Activated naive CD4-positive, alpha-beta T cell treated with anti-CD3 and anti-CD28 coated beads, Interleukin-2, amount 10 ng/mL, durations not matched to agents 7 days and 5 days (primary cell): ENCODE measurements around the gene MT1G.

Source experiments
- CTCF ChIA-PET: fragments of 350-600 bp; sonication (Branson Sonifier 250); formaldehyde crosslinking; loops from one replicate; lab custom pipeline; 2021; ENCODE audit warnings: antibody characterized with exemption; lab: Charles Lee
- DNase-seq: peaks from one replicate; pipeline ENCODE4 v3.0.0-alpha.2; 2020
- H3K27ac Mint-ChIP-seq: one replicate; pipeline ENCODE4 v1.8.0; 2021; ENCODE audit warnings: mild to moderate bottlenecking, moderate library complexity, mixed read lengths
- H3K27me3 Mint-ChIP-seq: one replicate; pipeline ENCODE4 v1.8.0; 2021; ENCODE audit warnings: mild to moderate bottlenecking, mixed read lengths
- H3K36me3 Mint-ChIP-seq: one replicate; pipeline ENCODE4 v1.8.0; 2021; ENCODE audit warnings: mixed read lengths
- H3K4me1 Mint-ChIP-seq: one replicate; pipeline ENCODE4 v1.8.0; 2021; ENCODE audit warnings: mixed read lengths
- H3K4me3 Mint-ChIP-seq: one replicate; pipeline ENCODE4 v1.8.0; 2021; ENCODE audit warnings: mild to moderate bottlenecking, moderate library complexity, mixed read lengths
- H3K9me3 Mint-ChIP-seq: one replicate; pipeline ENCODE4 v1.8.0; 2021; ENCODE audit warnings: mixed read lengths

Gene MT1G

DNA sequence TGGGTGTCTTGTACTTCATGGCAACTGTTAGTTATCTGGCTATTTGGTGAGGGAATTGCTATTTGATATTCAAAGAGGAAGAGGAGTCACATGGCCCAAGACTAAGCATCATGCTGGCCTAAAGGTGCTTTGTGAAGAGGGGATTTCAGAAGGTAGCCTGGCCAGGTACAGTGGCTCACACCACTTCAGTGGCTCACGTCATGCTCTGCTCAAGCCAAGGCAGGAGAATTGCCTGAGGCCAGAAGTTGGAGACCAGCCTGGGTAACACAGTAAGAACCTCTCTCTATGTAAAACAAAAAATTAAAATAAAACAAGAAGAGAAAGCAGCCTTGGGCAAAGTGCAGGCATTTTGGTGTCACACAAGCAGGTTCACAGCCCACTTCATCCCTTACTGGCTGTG lies 22.6 kb downstream of the MT1G start:
- Mint-ChIP-seq H3K4me1 (peaks cover 25% of the 10 kb centered on the region), H3K9me3 (no peaks in the 10 kb centered on the region), H3K4me3 (no peak overlapping the region), H3K27ac (no peak overlapping the region), H3K27me3 (peaks cover 87% of the 10 kb centered on the region), H3K36me3 (no peaks in the 10 kb centered on the region)
- DNase-seq = no peak
- CTCF ChIA-PET = interaction anchor here (1.8 kb wide), 1 partner anchor 19 kb away, joined by 4 read pairs; the partner anchor contains the start of gene MT1E

DNA sequence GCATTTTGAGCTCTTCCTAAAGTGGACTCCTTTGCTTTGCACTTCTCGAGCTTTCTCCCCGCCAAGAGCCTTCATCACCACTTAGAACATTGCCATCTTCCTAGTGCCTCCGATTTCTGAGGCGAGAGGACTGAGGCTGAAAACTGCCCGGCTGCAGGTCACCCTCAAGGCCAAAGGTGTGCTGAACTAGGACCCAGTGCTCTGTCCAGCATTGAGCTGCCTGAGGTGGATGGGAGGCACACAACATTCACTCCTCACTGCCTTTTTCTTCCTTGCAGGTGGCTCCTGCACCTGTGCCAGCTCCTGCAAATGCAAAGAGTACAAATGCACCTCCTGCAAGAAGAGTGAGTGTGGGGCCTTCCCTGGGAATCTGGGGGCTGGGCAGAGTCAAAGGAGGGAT lies 24.0 kb downstream of the MT1G start:
- H3K9me3 Mint-ChIP-seq = no peaks in the 10 kb centered on the region
- H3K36me3 Mint-ChIP-seq = no peaks in the 10 kb centered on the region
- peaks cover 91% of the 10 kb centered on the region for H3K27me3 Mint-ChIP-seq
- H3K4me1 Mint-ChIP-seq = peaks cover 25% of the 10 kb centered on the region
- no peak for DNase-seq
- CTCF ChIA-PET = interaction anchor here (0.7 to 3.7 kb wide), 20 partner anchors 9 to 143 kb away, joined by 3 to 15 read pairs (median 4); partner anchors contain the start of genes MT1E and MT2A
- peak overlapping the region; percentile 64 for H3K4me3 Mint-ChIP-seq
- H3K27ac Mint-ChIP-seq = no peak overlapping the region

GRCh38 chr16:56643080-56643778 lies 24.6 kb downstream of the MT1G start:
- H3K9me3 Mint-ChIP-seq = no peaks in the 10 kb centered on the region
- no peak overlapping the region for H3K27ac Mint-ChIP-seq
- peaks cover 91% of the 10 kb centered on the region for H3K27me3 Mint-ChIP-seq
- peaks cover 28% of the 10 kb centered on the region for H3K4me1 Mint-ChIP-seq
- peak overlapping the region; percentile 64 for H3K4me3 Mint-ChIP-seq
- peak; percentile 88 for DNase-seq
- H3K36me3 Mint-ChIP-seq = no peaks in the 10 kb centered on the region
- CTCF ChIA-PET = interaction anchor here (0.7 to 3.7 kb wide), 20 partner anchors 9 to 143 kb away, joined by 3 to 15 read pairs (median 4); partner anchors contain the start of genes MT1E and MT2A

DNA sequence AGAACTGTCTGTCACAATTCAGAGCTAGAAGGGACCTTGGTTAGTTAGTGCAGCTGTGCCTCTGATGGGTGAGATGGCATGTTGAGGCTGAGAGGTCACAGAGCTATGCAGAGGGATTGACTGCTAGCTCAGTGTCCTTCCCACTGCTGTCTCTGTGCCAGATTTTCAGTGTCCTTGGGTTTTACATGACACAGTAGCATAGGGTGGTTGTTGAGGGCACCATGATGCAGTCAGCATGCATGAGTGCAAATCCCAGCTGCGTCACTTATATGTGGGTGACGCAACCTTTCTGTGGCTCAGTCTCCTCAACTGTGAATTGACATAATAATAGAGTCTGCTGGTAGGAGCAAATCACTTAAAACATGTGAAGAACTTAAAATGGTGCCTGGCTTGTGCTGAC lies 26.7 kb downstream of the MT1G start:
- peaks cover 94% of the 10 kb centered on the region for H3K27me3 Mint-ChIP-seq
- no peak overlapping the region for H3K4me3 Mint-ChIP-seq
- H3K27ac Mint-ChIP-seq = no peak overlapping the region
- no peaks in the 10 kb centered on the region for H3K36me3 Mint-ChIP-seq
- no peaks in the 10 kb centered on the region for H3K9me3 Mint-ChIP-seq
- no peak for DNase-seq
- H3K4me1 Mint-ChIP-seq = peaks cover 43% of the 10 kb centered on the region
- CTCF ChIA-PET = interaction anchor here (1.1 to 3.7 kb wide), 4 partner anchors 10 to 64 kb away, joined by 4 to 15 read pairs (median 9); no protein-coding TSS in a partner anchor

- Mint-ChIP-seq H3K9me3 (no peaks in the 10 kb centered on the region), H3K4me3 (no peak overlapping the region), H3K36me3 (no peaks in the 10 kb centered on the region), H3K27me3 (peaks cover 95% of the 10 kb centered on the region), H3K27ac (no peak overlapping the region), H3K4me1 (peaks cover 51% of the 10 kb centered on the region)
- CTCF ChIA-PET = interaction anchor here (1.0 kb wide), 1 partner anchor 62 kb away, joined by 3 read pairs; no protein-coding TSS in a partner anchor
- DNase-seq = no peak
Measured at GRCh38 chr16:56640076-56640475, 27.8 kb downstream of the MT1G start.

DNA sequence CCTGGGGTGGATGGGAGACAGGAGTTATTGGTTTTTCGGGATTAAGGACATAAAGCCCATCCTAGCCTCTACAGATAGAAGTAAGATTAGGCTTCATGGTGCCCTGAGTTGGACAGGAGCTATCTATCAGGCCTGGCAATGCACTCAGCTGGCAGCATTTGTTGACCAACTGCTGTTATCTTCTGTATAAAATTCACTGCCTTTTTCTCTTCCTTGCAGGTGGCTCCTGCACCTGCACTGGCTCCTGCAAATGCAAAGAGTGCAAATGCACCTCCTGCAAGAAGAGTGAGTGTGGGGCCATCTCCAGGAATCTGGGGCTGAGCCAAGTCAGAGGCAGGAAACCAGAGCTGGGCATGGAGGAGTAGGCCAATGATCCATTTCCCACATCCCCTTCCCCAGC lies 28.8 kb downstream of the MT1G start:
- CTCF ChIA-PET = interaction anchor here (1.0 to 1.6 kb wide), 2 partner anchors 38 to 64 kb away, joined by 3 to 4 read pairs; no protein-coding TSS in a partner anchor
- H3K9me3 Mint-ChIP-seq = no peaks in the 10 kb centered on the region
- no peaks in the 10 kb centered on the region for H3K36me3 Mint-ChIP-seq
- no peak overlapping the region for H3K4me3 Mint-ChIP-seq
- peaks cover 49% of the 10 kb centered on the region for H3K4me1 Mint-ChIP-seq
- peaks cover 95% of the 10 kb centered on the region for H3K27me3 Mint-ChIP-seq
- no peak overlapping the region for H3K27ac Mint-ChIP-seq
- no peak for DNase-seq

DNA sequence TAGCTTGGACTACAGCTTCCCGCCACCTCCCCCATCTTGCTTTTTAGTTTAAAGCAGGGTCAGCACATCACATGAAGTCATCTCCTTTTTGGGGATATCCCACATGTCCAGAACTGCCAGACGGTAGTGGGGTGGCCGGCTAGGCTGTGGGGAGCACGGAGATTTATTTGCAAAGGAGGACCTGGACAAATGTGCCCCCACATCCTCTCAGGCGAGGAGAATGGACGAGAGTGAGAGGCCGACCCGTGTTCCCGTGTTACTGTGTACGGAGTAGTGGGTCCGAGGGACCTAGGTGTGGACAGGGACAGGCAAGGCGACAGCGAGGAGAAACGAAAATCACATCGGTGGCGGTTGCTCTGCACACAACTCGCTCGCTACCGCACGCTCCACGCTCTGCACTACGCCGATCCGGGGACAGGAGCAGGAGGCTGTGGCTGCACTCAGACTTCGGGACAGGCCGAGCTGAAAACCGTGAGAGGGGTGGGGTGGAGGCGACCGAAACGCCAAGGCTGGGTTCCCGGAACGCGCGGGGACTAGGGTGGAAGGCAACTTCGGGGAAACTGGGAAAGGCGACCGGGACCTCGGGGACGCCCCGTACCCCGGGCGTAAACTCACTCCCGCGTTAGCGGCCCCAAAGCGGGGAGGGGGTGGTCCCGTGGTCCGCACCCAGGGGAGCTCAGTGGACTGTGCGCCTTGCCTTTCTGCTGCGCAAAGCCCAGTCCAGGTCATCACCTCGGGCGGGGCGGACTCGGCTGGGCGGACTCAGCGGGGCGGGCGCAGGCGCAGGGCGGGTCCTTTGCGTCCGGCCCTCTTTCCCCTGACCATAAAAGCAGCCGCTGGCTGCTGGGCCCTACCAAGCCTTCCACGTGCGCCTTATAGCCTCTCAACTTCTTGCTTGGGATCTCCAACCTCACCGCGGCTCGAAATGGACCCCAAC lies 29.8 kb downstream of the MT1G start, which contains the start of gene MT1A:
MT1A (plus strand) TSS at position 853 of the 937 bp plus-strand sequence; CDS start at position 926, 73 bp downstream.
- Mint-ChIP-seq H3K27ac (no peak within 1 kb of the TSS), H3K4me3 (peak within 1 kb of the TSS; percentile 24)
- CTCF ChIA-PET = interaction anchor here (1.6 kb wide), 1 partner anchor 37 kb away, joined by 4 read pairs; no protein-coding TSS in a partner anchor

DNA sequence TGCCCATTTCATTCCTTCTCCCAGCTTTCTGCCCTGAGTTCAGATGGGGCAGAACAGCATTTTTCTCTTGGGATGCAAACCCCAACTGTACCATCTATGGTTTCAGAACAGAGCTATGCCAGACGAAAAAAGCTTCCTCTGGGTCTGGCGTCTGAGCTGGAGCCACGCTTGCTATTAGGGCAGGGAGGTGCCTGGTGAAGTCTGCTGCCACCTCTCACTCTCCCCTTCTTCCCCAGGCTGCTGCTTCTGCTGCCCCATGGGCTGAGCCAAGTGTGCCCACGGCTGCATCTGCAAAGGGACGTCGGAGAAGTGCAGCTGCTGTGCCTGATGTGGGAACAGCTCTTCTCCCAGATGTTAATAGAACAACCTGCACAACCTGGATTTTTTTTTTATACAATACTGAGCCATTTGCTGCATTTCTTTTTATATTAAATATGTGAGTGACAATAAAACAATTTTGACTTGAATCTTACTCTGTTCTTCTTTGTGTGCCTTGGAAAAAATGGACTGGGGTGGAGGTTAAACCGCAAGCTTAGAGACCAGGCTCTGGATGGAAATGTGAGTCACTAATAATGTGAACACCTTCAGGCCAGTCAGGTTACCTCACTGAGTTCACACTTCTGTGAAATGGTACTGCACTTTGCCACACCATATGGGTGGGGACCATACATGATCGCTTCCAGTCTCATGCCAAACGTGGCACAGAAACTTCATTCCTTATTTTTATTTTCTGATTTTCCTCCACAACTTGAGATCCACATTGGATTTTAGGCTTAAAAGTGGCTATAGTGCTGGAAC lies 31.1 kb downstream of the MT1G start:
- no peaks in the 10 kb centered on the region for H3K9me3 Mint-ChIP-seq
- peak overlapping the region; percentile 7 for H3K27ac Mint-ChIP-seq
- CTCF ChIA-PET = no interaction called here
- H3K4me3 Mint-ChIP-seq = no peak overlapping the region
- H3K36me3 Mint-ChIP-seq = no peaks in the 10 kb centered on the region
- peaks cover 95% of the 10 kb centered on the region for H3K27me3 Mint-ChIP-seq
- DNase-seq = no peak
- H3K4me1 Mint-ChIP-seq = peaks cover 38% of the 10 kb centered on the region

More for the DNA sequence above, 29.8 kb downstream of the MT1G start, which contains the start of gene MT1A:
- peaks cover 95% of the 10 kb centered on the region for H3K27me3 Mint-ChIP-seq
- no peaks in the 10 kb centered on the region for H3K36me3 Mint-ChIP-seq
- peaks cover 40% of the 10 kb centered on the region for H3K4me1 Mint-ChIP-seq
- DNase-seq = peak; percentile 38
- no peaks in the 10 kb centered on the region for H3K9me3 Mint-ChIP-seq

GRCh38 chr16:56635441-56635967 lies 32.4 kb downstream of the MT1G start:
- peak overlapping the region; percentile 40 for H3K4me3 Mint-ChIP-seq
- H3K36me3 Mint-ChIP-seq = no peaks in the 10 kb centered on the region
- H3K27ac Mint-ChIP-seq = no peak overlapping the region
- peaks cover 41% of the 10 kb centered on the region for H3K4me1 Mint-ChIP-seq
- no peaks in the 10 kb centered on the region for H3K9me3 Mint-ChIP-seq
- DNase-seq = peak; percentile 35
- peaks cover 100% of the 10 kb centered on the region for H3K27me3 Mint-ChIP-seq
- CTCF ChIA-PET = no interaction called here

DNA sequence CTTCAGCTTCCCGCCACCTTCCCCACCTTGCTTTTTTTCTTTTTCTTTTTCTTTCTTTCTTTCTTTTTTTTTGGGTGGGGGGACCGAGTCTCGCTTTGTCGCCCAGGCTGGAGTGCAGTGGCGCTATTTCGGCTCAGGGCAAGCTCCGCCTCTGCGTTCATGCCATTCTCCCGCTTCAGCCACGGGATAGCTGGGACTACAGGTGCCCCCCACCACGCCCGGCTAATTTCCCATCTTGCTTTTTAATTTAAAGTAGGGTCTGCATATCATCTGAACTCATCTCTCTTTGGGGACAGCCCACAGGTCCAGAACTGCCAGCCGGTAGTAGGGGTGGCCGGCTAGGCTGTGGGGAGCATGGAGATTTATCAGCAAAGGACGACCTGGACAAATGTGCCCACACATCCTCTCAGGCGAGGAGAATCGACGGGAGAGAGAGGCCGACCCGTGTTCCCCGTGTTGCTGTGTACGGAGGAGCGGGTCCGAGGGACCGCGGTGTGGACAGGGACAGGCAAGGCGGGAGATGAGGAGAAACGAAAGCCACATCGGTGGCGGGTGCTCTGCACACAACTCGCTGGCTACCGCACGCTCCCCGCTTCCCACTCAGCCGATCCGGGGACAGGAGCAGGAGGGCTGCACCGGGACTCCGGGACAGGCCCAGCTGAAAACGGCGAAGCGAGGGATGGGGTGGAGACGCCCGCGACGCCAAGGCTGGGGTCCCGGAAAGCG lies 33.0 kb downstream of the MT1G start:
- H3K36me3 Mint-ChIP-seq = no peaks in the 10 kb centered on the region
- no peaks in the 10 kb centered on the region for H3K9me3 Mint-ChIP-seq
- H3K27ac Mint-ChIP-seq = peak overlapping the region; percentile 45
- H3K4me3 Mint-ChIP-seq = peak overlapping the region; percentile 49
- CTCF ChIA-PET = no interaction called here
- H3K27me3 Mint-ChIP-seq = peaks cover 100% of the 10 kb centered on the region
- no peak for DNase-seq
- peaks cover 41% of the 10 kb centered on the region for H3K4me1 Mint-ChIP-seq

DNA sequence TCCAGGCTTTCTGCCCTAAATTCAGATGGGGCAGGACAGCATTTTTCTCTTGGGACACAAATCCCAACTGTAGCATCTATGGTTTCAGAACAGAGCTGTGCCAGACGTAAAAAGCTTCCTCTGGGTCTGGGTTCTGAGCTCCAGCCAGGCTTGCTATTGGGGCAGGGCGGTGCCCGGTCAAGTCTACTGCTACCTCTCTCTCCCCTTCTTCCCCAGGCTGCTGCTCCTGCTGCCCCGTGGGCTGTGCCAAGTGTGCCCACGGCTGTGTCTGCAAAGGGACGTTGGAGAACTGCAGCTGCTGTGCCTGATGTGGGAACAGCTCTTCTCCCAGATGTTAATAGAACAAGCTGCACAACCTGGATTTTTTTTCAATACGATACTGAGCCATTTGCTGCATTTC lies 34.3 kb downstream of the MT1G start:
- DNase-seq = no peak
- H3K27ac Mint-ChIP-seq = no peak overlapping the region
- H3K4me3 Mint-ChIP-seq = no peak overlapping the region
- peaks cover 39% of the 10 kb centered on the region for H3K4me1 Mint-ChIP-seq
- no peaks in the 10 kb centered on the region for H3K9me3 Mint-ChIP-seq
- CTCF ChIA-PET = no interaction called here
- no peaks in the 10 kb centered on the region for H3K36me3 Mint-ChIP-seq
- peaks cover 100% of the 10 kb centered on the region for H3K27me3 Mint-ChIP-seq

DNA sequence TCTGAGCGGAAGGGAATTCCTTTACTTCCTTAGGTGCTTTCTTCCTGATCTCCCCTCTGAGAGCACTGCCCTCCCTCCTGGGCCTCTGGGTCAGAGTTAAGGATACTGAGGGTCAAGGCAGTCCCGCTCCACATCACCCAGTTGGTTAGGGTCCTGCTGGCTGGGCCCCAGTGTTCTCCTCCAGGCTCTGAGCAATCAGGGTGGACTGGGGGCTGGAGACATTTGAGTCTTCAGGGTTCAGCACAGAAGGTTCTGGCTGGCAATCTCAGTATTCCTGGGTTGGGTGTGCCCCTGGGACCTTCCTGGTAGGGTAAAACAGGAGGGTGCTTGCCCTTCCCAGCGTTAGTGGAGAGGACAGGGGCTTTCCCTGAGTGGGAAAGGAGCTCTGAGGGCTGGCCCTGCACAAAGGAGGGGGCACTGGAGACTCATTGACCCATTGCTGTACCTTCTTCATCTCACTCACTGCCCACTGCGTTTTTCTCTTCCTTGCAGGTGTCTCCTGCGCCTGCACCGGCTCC lies 35.0 kb downstream of the MT1G start:
- Mint-ChIP-seq H3K36me3 (no peaks in the 10 kb centered on the region), H3K27ac (no peak overlapping the region), H3K27me3 (peaks cover 98% of the 10 kb centered on the region), H3K9me3 (no peaks in the 10 kb centered on the region), H3K4me3 (peak overlapping the region; percentile 35), H3K4me1 (peaks cover 35% of the 10 kb centered on the region)
- CTCF ChIA-PET = no interaction called here
- no peak for DNase-seq
